Right cardiac atrium (tissue), 5 donors: ENCODE results near the gene USP53. TPM values are rescaled to one million over a fixed set of nuclear protein-coding genes. Genes with fewer than 3 reads are reported as not detected.
A peak's percentile ranks its signal among the peaks of the same experiment; 100 is the strongest.
"Not testable (repeated sequence)": the region's sequence is repeated elsewhere in the genome, so short reads cannot be mapped to it uniquely, and the experiment has no call there.

Experiments
- ATAC-seq, 2 donors: fragments of 200-7000 bp; cut with Tn5 transposase; one replicate each; pipeline versions ENCODE4 v1.8.0 to v1.9.1; 2020; ENCODE audit warnings: moderate library complexity in 2 of 2, mild to moderate bottlenecking in 1 of 2
- DNase-seq, 3 donors: peaks; one replicate each; pipeline ENCODE4 v3.0.0-alpha.2; 2020
- H3K27ac ChIP-seq: one replicate; pipeline ENCODE4 v1.5.1; 2013; ENCODE audit warnings: mild to moderate bottlenecking, low read length, control low read depth, moderate library complexity
- H3K27me3 ChIP-seq: one replicate; pipeline ENCODE4 v1.6.1; 2013; ENCODE audit not compliant: control insufficient read depth, insufficient read depth
- H3K4me1 ChIP-seq: one replicate; pipeline ENCODE4 v1.6.1; 2013; ENCODE audit warnings: low read length; ENCODE audit not compliant: control insufficient read depth, insufficient read depth
- H3K4me3 ChIP-seq: one replicate; pipeline ENCODE4 v1.5.1; 2013; ENCODE audit warnings: low read length, control low read depth
- H3K9me3 ChIP-seq: one replicate; pipeline ENCODE4 v1.6.1; 2013; ENCODE audit warnings: low read length; ENCODE audit not compliant: control insufficient read depth
- WGBS: extraction: QIAGEN DNeasy Blood & Tissue Kit; methylation state at CpG from one replicate; pipeline ENCODE4 v1.1.7; 2013; 5-methylcytosine and 5-hydroxymethylcytosine counted together
- intact Hi-C, 4 donors: fragments of 100-400 bp; cut with DNase I; formaldehyde crosslinking; loops; one replicate each; pipeline versions ENCODE4 v1.11.0 to v1.14.0; 2022 to 2023
- polyA plus RNA-seq: library from polyadenylated mRNA; stranded (reverse); fragments of 200-250 nt; gene quantifications from one replicate; pipeline ENCODE4 v1.2.3, GENCODE V29; 2013
- total RNA-seq, 4 donors: library from RNA; stranded (reverse); fragmentation: NEBNext Ultra II Directional; extraction: Animal tissue kit (Norgen Biotek cat#: 25700); gene quantifications; one replicate each; pipeline ENCODE4 v1.2.1, GENCODE V29; 2021
- donor health status: healthy with polysubstance abuse.
- donor health status: DM: no; HTN: yes; CAD: no.
- donor health status: DM: no; HTN: no; CAD: no.
- donor health status: DM: no; HTN: yes; CAD: no; lungs with severe emphysema.
- donor health status: DM: yes; HTN: yes; CAD: no.

USP53 gene
- total and polyA plus RNA-seq, 5 donors = 26.5 to 62.4 (median 50.2) TPM

DNA sequence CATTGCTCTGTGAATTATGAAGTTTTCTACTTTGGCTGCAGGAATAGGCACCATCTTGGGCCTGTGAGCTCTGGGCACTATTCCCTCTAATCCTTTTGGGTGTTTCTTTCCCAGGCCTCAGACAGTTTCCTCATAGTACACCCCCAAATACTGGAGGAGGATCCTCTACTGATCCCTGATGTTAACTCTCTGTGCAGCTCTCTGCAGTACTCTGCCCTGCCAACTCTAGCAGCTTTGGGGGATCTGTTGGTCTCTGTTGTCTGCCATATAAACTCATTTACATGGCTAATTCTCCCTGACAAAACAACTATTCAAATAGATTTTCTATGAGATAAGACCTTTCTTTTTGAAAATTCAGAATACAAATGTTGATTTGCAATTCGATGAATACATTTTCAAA, 29.9 kb downstream of the USP53 start:
- H3K4me3 ChIP-seq = no peak overlapping the region
- ATAC-seq (no peak), DNase-seq (no peak)
- H3K27ac ChIP-seq = no peak overlapping the region
- WGBS = 94% methylated on average over 1 of the region's 1 CpG
- no peaks in the 10 kb centered on the region for H3K9me3 ChIP-seq
- no peaks in the 10 kb centered on the region for H3K27me3 ChIP-seq
- no peaks in the 10 kb centered on the region for H3K4me1 ChIP-seq
- intact Hi-C loops = no loop called here

GRCh38 chr4:119243868-119244267, 31.4 kb downstream of the USP53 start:
- ATAC-seq (no peak), DNase-seq (no peak)
- no peaks in the 10 kb centered on the region for H3K9me3 ChIP-seq
- no peak overlapping the region for H3K4me3 ChIP-seq
- no peaks in the 10 kb centered on the region for H3K4me1 ChIP-seq
- H3K27ac ChIP-seq = no peak overlapping the region
- intact Hi-C loops = no loop called here
- WGBS = 57% methylated on average over 1 of the region's 1 CpG
- H3K27me3 ChIP-seq = no peaks in the 10 kb centered on the region

- Histone ChIP-seq H3K9me3 (no peaks in the 10 kb centered on the region), H3K4me3 (no peak overlapping the region), H3K4me1 (no peaks in the 10 kb centered on the region), H3K27me3 (no peaks in the 10 kb centered on the region), H3K27ac (no peak overlapping the region)
- 68% methylated on average over 3 of the region's 3 CpGs for WGBS
- intact Hi-C loops = no loop called here
- DNase-seq (no peak), ATAC-seq (no peak)
Observed at GRCh38 chr4:119244344-119244743, 31.8 kb downstream of the USP53 start.

DNA sequence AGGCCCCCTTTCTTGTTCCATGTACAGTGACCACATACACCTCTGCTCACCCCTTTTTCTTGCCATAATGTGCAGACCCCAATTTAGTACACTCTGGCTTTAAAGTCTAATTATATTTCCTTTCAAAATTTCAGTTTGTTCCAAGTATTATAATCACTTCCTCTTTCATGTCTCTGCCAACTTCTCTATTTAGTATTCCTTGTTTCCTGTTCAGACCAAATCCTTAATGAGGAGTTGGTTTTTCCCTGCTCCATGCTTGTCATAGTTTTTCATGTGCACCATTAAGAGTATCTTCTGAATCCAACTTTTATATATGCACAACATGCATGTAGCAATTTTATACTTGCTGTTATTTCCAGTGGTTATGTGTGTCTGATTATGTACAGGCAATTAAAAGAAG, 32.3 kb downstream of the USP53 start:
- Histone ChIP-seq H3K27ac (no peak overlapping the region), H3K4me3 (no peak overlapping the region), H3K4me1 (no peaks in the 10 kb centered on the region), H3K27me3 (no peaks in the 10 kb centered on the region), H3K9me3 (no peaks in the 10 kb centered on the region)
- ATAC-seq (no peak), DNase-seq (no peak)
- intact Hi-C loops = no loop called here

- DNase-seq (no peak), ATAC-seq (no peak)
- H3K27me3 ChIP-seq = no peaks in the 10 kb centered on the region
- no peak overlapping the region for H3K4me3 ChIP-seq
- H3K4me1 ChIP-seq = no peaks in the 10 kb centered on the region
- H3K27ac ChIP-seq = no peak overlapping the region
- 66% methylated on average over 5 of the region's 5 CpGs for WGBS
- intact Hi-C loops = no loop called here
- H3K9me3 ChIP-seq = no peaks in the 10 kb centered on the region
Observed at GRCh38 chr4:119246177-119246733, 33.7 kb downstream of the USP53 start.

DNA sequence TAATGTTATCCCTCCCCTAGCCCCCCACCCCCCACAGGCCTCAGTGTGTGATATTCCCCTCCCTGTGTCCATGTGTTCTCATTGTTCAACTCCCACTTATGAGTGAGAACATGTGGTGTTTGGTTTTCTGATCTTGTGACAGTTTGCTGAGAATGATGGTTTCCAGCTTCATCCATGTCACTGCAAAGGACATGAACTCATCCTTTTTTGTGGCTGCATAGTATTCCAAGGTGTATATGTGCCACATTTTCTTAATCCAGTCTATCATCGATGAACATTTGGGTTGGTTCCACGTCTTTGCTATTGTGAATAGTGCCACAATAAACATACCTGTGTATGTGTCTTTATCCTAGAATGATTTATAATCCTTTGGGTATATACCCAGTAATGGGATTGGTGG, 38.5 kb downstream of the USP53 start:
- ATAC-seq, intact Hi-C loops, H3K27me3 ChIP-seq, DNase-seq, H3K27ac ChIP-seq, H3K9me3 ChIP-seq, H3K4me1 ChIP-seq, H3K4me3 ChIP-seq: not testable (repeated sequence)
- WGBS = 95% methylated on average over 2 of the region's 2 CpGs

GRCh38 chr4:119255223-119255622, 42.7 kb downstream of the USP53 start:
- H3K27ac ChIP-seq, ATAC-seq, intact Hi-C loops, H3K4me3 ChIP-seq, H3K27me3 ChIP-seq, H3K9me3 ChIP-seq, H3K4me1 ChIP-seq: not testable (repeated sequence)
- WGBS = 79% methylated on average over 10 of the region's 10 CpGs
- DNase-seq = peak in 1 of 3 donors; percentile 23

- Histone ChIP-seq H3K9me3 (no peaks in the 10 kb centered on the region), H3K4me3 (no peak overlapping the region), H3K27ac (no peak overlapping the region), H3K27me3 (no peaks in the 10 kb centered on the region), H3K4me1 (no peaks in the 10 kb centered on the region)
- 94% methylated on average over 6 of the region's 6 CpGs for WGBS
- ATAC-seq (no peak), DNase-seq (no peak)
- intact Hi-C loops = no loop called here
Observed at GRCh38 chr4:119260528-119260927, 48.0 kb downstream of the USP53 start.

DNA sequence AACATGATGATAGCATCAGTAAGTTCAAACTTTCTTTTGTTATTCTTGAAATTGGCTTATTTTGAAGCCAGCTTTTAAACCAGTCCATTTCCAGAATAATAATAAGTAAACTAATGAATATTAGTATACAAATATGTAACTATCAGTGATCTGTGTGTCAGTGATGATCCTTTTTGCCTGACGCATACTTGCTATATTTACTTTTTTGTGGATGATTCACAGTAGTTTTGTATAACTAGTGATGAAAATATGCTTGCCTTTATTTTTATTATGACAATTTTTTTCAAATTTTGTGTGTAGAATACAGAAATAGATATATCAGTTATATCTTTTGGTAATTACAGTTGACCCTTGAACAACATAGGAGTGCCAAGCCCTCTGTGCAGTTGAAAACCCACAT, 49.5 kb downstream of the USP53 start:
- intact Hi-C loops = no loop called here
- Histone ChIP-seq H3K4me1 (no peaks in the 10 kb centered on the region), H3K27ac (no peak overlapping the region), H3K9me3 (no peaks in the 10 kb centered on the region), H3K27me3 (no peaks in the 10 kb centered on the region), H3K4me3 (no peak overlapping the region)
- no peak for DNase-seq
- no peak for ATAC-seq
- 94% methylated on average over 1 of the region's 1 CpG for WGBS

GRCh38 chr4:119264743-119265142, 52.2 kb downstream of the USP53 start:
- Histone ChIP-seq H3K27ac (no peak overlapping the region), H3K9me3 (no peaks in the 10 kb centered on the region), H3K4me3 (no peak overlapping the region), H3K4me1 (no peaks in the 10 kb centered on the region), H3K27me3 (no peaks in the 10 kb centered on the region)
- DNase-seq (no peak), ATAC-seq (no peak)
- WGBS = 88% methylated on average over 1 of the region's 1 CpG
- intact Hi-C loops = no loop called here

GRCh38 chr4:119266153-119266552, 53.6 kb downstream of the USP53 start:
- no peak for ATAC-seq

GRCh38 chr4:119268466-119268865, 56.0 kb downstream of the USP53 start:
- 86% methylated on average over 3 of the region's 3 CpGs for WGBS
- Histone ChIP-seq H3K27ac (no peak overlapping the region), H3K9me3 (no peaks in the 10 kb centered on the region), H3K4me1 (no peaks in the 10 kb centered on the region), H3K4me3 (no peak overlapping the region), H3K27me3 (no peaks in the 10 kb centered on the region)
- no peak for DNase-seq
- ATAC-seq = no peak
- intact Hi-C loops = no loop called here

More at GRCh38 chr4:119266153-119266552, 53.6 kb downstream of the USP53 start:
- H3K4me3 ChIP-seq = no peak overlapping the region
- no peak for DNase-seq
- H3K9me3 ChIP-seq = no peaks in the 10 kb centered on the region
- 79% methylated on average over 4 of the region's 4 CpGs for WGBS
- no peak overlapping the region for H3K27ac ChIP-seq
- no peaks in the 10 kb centered on the region for H3K27me3 ChIP-seq
- H3K4me1 ChIP-seq = no peaks in the 10 kb centered on the region
- intact Hi-C loops = no loop called here
